Mesodermal cell (in vitro differentiated cells): ENCODE data around the gene ABHD2.

ENCODE experiments used
- H3K27ac ChIP-seq: 2 replicates; pipeline ENCODE4 v1.7.0; 2013; ENCODE audit warnings: mild to moderate bottlenecking, low read depth, low read length, moderate library complexity; ENCODE audit not compliant: severe bottlenecking
- H3K36me3 ChIP-seq: 2 replicates; pipeline ENCODE4 v1.7.1; 2013; ENCODE audit warnings: mild to moderate bottlenecking, low read length, moderate library complexity; ENCODE audit not compliant: control insufficient read depth, insufficient read depth
- H3K4me1 ChIP-seq: one replicate; pipeline ENCODE4 v1.7.1; 2013; ENCODE audit warnings: mild to moderate bottlenecking, low read length; ENCODE audit not compliant: insufficient read depth, control insufficient read depth, poor library complexity, severe bottlenecking
- H3K4me3 ChIP-seq: 2 replicates; pipeline ENCODE4 v1.7.0; 2013; ENCODE audit warnings: low read length, control low read depth, mild to moderate bottlenecking; ENCODE audit not compliant: insufficient read depth, poor library complexity, severe bottlenecking; ENCODE audit errors: extremely low read depth
- H3K9me3 ChIP-seq: 2 replicates; pipeline ENCODE4 v1.7.1; 2013; ENCODE audit warnings: mild to moderate bottlenecking, low read length, moderate library complexity; ENCODE audit not compliant: control insufficient read depth
- WGBS, 2 experiments: methylation state at CpG; one replicate each; pipeline ENCODE4 v1.1.5; 2013; ENCODE audit warnings: missing lambda C conversion rate in 2 of 2; ENCODE audit not compliant: insufficient coverage in 2 of 2; 5-methylcytosine and 5-hydroxymethylcytosine counted together

The ABHD2 gene

DNA sequence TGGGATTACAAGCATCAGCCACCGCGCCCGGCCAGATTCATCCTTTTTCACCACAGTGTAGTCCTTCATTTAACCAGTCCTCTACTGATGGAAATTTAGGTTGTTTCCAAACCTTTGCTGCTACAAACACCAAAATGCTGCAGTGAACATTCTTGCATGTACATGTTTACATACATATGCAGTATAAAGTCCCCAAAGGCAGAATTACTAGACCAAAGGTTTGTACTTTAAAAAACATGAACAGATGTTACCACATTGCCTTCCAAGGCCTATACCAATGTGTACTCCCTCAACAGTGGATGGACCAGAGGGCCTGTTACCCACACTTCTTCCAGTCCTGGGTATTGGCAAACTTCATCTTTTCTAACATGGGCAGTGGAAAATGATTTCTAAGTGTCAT is 82.1 kb downstream of the ABHD2 start:
- H3K27ac ChIP-seq = no peak overlapping the region
- no peaks in the 10 kb centered on the region for H3K36me3 ChIP-seq
- no peak overlapping the region for H3K4me3 ChIP-seq
- no peaks in the 10 kb centered on the region for H3K9me3 ChIP-seq
- H3K4me1 ChIP-seq = peaks cover 20% of the 10 kb centered on the region
- WGBS, 2 experiments = 100% methylated on average over 3 of the region's 3 CpGs; no CpG with 5 or more reads in 1 of the 2 experiments

DNA sequence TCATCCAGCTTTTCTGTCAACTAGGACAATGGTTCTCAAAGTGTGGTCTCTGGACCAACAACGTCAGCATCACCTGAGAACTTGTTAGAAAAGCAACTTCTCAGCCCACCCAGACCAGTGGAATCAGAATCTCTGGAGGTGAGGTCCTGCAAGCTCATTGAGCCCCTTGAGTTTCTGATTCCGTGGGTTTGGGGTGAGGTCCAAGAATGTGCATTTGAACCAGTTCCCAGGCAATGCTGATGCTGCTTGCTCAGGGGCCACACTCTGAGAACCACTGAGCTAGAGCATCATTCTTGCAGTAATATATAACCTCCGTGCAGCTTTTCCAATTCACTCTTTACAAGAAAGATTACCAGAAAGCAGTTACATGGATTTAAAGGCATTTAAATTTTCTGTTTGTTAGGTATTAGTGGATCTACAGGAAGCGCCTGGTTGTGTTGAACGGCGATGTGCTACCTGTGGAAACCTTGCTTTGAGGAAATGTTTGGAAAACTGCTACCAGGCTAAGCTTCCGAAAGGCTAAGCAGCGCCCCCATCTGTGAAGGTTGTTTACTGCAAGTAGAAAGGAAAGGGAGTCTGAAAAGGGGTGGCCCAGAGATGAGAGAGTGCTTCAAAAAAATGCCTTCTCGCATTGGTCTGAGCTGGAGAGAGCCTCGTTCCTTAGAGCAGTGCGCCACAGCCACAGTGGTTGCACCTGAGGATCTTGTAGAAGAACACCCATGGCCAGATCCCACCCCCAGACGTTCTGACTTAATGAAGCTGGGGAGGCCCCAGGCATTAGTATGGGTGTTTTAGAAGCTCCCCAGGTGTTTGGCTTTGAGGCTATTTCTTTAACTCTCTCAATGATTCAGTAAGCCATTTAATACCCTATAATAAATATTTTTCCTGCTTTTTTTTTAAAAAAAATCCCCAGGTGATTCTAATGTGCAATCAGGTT is 83.1 kb downstream of the ABHD2 start:
- Histone ChIP-seq H3K4me3 (no peak overlapping the region), H3K9me3 (no peaks in the 10 kb centered on the region), H3K27ac (no peak overlapping the region), H3K36me3 (peaks cover 9% of the 10 kb centered on the region), H3K4me1 (peaks cover 13% of the 10 kb centered on the region)
- WGBS, 2 experiments = 45 to 48% methylated on average over 10 of the region's 12 CpGs

DNA sequence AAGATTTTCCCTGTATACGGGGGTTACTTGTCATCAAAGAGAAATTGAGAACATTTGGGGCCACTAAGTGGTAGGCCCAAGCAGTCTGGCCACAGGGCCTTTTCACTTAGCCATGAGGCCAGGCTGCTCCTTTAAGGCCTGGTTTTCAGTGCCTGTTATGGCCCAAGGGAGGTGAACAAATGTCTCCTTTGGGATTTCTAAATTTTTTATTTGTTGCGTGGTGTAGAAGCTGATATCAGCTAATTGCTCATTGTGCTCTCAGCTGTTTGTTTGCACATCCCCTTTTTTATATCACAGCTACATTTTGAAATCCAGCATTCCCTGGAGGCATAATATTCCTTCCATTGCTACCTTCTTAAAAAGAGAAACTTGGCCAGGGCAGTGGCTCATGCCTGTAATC is 84.7 kb downstream of the ABHD2 start:
- no peak overlapping the region for H3K4me3 ChIP-seq
- H3K9me3 ChIP-seq = no peaks in the 10 kb centered on the region
- peaks cover 18% of the 10 kb centered on the region for H3K36me3 ChIP-seq
- WGBS, 2 experiments = 100% methylated on average over 1 of the region's 2 CpGs
- H3K27ac ChIP-seq = no peak overlapping the region
- H3K4me1 ChIP-seq = peaks cover 6% of the 10 kb centered on the region

DNA sequence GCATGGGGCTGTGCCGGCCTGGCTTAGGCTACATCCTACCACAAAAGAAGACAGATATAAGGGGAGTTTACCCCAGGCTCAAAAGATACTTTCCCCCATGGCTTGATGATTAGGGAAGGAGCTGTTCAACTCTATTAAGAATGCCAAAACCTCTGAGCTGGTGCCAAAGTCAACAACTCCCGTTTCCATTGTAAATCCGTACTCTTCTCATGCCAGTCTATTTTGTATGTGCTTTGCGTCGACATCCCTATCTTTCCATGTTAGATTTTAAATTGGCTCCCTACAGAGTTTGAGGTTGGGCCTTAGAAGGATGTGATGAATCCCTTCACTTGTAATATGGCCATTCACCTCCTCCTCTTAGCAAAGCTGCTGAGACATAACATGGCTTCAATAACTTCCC is 86.2 kb downstream of the ABHD2 start:
- H3K36me3 ChIP-seq = peaks cover 24% of the 10 kb centered on the region
- WGBS, 2 experiments = 84 to 88% methylated on average over 4 of the region's 5 CpGs
- no peak overlapping the region for H3K4me3 ChIP-seq
- no peaks in the 10 kb centered on the region for H3K9me3 ChIP-seq
- no peak overlapping the region for H3K27ac ChIP-seq
- no peaks in the 10 kb centered on the region for H3K4me1 ChIP-seq

DNA sequence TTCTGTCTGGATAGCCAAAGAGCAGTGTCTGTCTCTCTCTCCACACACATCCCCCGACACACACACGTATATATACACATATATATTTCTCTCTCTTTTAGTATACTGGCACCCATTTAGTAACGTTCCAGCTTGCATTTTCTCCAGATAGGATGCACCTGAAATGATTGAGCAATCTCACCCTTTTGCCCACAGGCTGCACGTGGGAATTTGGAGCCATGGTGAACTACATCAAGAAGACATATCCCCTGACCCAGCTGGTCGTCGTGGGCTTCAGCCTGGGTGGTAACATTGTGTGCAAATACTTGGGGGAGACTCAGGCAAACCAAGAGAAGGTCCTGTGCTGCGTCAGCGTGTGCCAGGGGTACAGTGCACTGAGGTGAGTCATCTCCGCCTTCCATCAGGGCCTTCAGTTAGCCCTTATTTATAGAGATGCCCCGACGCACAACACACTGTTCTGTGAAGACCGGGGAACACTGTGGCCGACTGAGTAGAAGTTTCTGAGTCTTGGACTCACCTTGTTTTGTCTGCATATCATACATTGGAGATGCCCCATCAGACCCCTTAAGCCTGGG is 87.4 kb downstream of the ABHD2 start:
- Histone ChIP-seq H3K9me3 (no peaks in the 10 kb centered on the region), H3K4me3 (no peak overlapping the region), H3K4me1 (no peaks in the 10 kb centered on the region), H3K27ac (no peak overlapping the region), H3K36me3 (peaks cover 24% of the 10 kb centered on the region)
- 87 to 97% methylated on average over 9 to 10 of the region's 13 CpGs for WGBS, 2 experiments

DNA sequence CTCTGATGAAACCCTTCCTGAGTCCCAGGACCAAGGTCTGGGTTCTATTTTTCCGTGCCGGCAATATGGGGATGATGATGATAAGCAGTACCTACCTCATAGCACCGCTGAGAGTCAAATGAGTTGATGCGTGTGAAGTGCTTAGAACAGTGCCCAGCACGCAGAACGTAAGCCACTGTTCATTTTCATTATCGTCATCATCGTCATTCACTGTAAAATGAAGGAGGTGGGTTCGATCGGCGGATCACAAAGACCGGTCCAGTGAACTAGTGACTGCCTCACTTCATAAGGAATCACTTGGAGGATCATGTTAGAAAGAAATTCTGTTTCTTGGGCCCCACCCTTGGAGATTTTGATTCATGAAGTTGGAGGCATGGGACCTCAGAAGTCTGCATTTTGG is 88.9 kb downstream of the ABHD2 start:
- Histone ChIP-seq H3K36me3 (peaks cover 24% of the 10 kb centered on the region), H3K27ac (no peak overlapping the region), H3K9me3 (no peaks in the 10 kb centered on the region), H3K4me3 (no peak overlapping the region), H3K4me1 (no peaks in the 10 kb centered on the region)
- 97 to 99% methylated on average over 12 of the region's 12 CpGs for WGBS, 2 experiments

DNA sequence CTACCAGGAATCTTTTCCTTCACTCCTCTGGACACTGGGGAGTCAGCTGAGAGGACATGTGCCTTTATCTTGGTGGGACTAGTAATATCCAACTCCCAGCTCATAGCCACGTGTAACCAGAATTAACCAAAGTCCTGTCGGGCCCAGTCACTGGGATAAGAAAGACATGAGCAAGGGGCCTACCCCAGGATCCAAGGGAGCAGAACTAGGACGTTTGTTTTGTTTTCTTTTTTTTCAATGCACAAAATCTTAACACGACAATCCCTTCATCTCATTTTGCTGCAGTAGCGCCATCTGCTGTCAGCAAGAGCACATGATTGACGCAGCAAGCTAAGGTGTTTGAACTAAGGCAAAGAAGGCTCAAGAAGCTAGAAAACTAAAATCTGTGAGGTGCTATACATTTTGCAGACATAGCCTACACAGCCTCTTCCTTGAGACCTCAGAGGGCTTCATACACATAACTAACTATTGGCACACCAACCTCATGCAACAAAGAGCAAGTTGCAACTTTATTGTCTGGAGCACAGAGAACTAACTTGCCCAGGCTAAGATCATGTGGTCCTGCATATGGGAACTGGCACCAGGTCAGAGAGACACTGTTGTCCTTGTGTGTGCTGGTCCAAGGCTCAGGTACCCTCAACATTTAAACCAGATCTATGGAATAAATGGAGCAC is 89.5 kb downstream of the ABHD2 start:
- no peaks in the 10 kb centered on the region for H3K9me3 ChIP-seq
- no peak overlapping the region for H3K4me3 ChIP-seq
- 14 to 25% methylated on average over 4 to 5 of the region's 6 CpGs for WGBS, 2 experiments
- no peak overlapping the region for H3K27ac ChIP-seq
- peaks cover 28% of the 10 kb centered on the region for H3K36me3 ChIP-seq
- no peaks in the 10 kb centered on the region for H3K4me1 ChIP-seq

DNA sequence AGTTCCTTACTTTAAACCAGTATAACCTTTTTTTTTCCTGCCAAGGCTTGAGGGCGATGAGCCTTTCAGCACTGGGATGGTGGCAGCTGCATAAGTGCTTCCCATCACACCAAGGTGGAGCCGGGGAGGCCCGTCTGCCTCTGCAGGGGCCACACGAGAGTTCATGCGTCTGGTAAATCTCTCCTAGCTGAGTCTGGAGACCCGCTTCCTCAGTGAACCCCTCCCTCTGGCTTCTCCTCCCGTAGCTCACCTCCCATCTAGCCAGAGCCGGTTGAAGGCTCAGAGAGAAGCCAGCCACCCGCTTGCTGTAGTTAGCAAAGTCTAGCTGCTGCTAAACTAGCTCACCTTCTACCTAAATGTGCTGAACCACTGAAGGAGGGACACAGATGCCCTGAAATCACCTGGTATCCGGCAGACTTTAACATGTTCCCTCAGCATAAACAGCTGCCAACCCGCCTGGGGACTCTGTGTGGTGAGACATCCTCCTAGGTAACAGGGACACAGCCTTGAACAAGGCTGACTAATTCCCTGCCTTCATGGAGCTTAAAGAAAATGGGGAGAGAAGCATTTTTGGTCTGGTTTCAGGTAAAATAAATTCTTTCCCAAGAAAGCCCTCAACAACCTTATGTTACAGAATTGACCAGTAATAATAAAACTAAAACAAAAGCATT is 90.2 kb downstream of the ABHD2 start:
- Histone ChIP-seq H3K4me1 (no peaks in the 10 kb centered on the region), H3K27ac (no peak overlapping the region), H3K9me3 (no peaks in the 10 kb centered on the region), H3K4me3 (no peak overlapping the region), H3K36me3 (peaks cover 28% of the 10 kb centered on the region)
- WGBS, 2 experiments = 90 to 97% methylated on average over 10 of the region's 11 CpGs

DNA sequence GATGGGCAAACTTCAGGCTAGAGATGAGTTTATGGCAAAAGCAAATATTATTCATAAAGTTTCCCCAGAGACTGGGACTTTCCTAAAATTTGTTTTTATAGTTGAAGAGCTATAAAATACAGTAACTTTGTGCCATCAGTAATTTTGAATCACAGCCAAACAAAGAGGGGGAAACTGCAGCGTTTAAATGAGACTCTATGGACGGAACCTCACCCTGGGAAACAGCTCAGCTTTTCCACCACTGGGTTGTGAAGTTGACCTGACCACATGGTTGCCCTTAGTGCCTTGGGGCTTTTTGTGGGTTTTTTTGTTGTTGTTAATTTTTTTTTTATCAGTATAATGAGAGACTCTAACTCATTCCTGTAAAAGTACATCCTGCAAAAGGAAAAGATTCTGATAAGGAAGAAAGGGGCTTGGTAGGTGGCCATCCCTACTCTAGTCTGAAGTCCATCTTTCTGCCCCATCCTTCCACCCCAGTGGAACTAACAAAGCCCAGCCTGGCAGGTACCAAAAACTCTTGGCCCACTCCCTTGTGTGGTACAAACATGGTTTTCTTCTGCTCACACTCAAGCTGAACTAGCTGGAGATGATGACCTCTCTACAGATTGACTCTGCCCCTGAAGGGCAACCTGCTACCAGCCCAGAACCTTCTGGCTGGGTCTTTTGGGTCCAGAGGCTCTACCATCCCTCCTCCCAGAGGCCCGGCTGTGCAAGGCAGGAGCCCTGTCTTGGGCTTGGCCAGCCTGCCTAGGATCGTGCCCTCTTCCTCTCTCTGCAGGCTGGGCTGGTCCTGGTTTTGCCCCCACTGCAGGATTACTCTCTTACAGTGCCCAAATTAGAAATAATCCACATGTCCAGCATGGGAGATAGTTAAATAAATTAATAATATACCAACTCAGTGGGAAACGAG is 92.0 kb downstream of the ABHD2 start:
- H3K9me3 ChIP-seq = no peaks in the 10 kb centered on the region
- WGBS, 2 experiments = 92% methylated on average over 4 of the region's 5 CpGs; no CpG with 5 or more reads in 1 of the 2 experiments
- no peak overlapping the region for H3K27ac ChIP-seq
- H3K4me1 ChIP-seq = no peaks in the 10 kb centered on the region
- peaks cover 28% of the 10 kb centered on the region for H3K36me3 ChIP-seq
- no peak overlapping the region for H3K4me3 ChIP-seq

DNA sequence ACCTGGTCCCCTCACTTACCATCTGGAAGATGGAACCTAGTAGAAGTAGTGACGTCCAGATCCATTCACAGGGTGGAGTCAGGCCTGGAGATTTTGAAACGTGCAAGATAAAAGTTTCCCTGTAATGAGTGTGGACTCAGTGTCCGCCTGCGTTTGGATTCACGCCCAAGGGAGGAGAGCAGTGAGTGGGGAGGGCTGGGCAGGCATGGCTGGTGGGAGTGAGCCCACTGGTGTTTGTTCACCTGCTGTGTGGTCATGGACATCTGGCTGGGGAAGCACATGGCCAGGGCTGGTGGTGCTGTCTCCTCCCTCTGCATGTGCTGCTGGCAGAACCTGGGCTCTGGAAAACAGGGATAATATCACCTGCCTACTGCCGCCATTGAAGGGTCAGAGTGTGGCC is 96.1 kb downstream of the ABHD2 start:
- Histone ChIP-seq H3K9me3 (no peaks in the 10 kb centered on the region), H3K27ac (no peak overlapping the region), H3K36me3 (peaks cover 11% of the 10 kb centered on the region), H3K4me3 (no peak overlapping the region), H3K4me1 (no peaks in the 10 kb centered on the region)
- WGBS, 2 experiments = 89 to 95% methylated on average over 6 of the region's 6 CpGs
